ENCODE data around the gene ROR1. TPM values are rescaled to one million over a fixed set of nuclear protein-coding genes. Genes with fewer than 3 reads are reported as not detected.

The ROR1 gene
- total and polyA plus RNA-seq, 4 experiments from 2014 or later, result not detected

- Mint-ChIP-seq H3K36me3 (no peaks in the 10 kb centered on the region), H3K9me3 (peaks cover 0 to 3% (median 0%) of the 10 kb centered on the region in 8 donors), H3K4me3 (no peak overlapping the region), H3K27ac (no peak overlapping the region), H3K4me1 (peaks cover 10 to 20% (median 16%) of the 10 kb centered on the region in 4 donors), H3K27me3 (peaks cover 33 to 49% of the 10 kb centered on the region in 2 donors)
- Histone ChIP-seq H3K4me3 (ENCODE audit: low read length in 2 of 2) (no peak overlapping the region), H3K9me3 (ENCODE audit: control insufficient read depth in 1 of 2, low read length in 2 of 2) (no peaks in the 10 kb centered on the region), H3K27me3 (ENCODE audit: insufficient read depth, low read length) (peaks cover 3% of the 10 kb centered on the region), H3K27ac (ENCODE audit: low read depth, low read length) (no peak overlapping the region), H3K36me3 (ENCODE audit: insufficient read depth, low read length) (no peaks in the 10 kb centered on the region), H3K4me1 (ENCODE audit: insufficient read depth, low read length) (peaks cover 13% of the 10 kb centered on the region)
- DNase-seq, result no peak
- intact Hi-C loops (cut with micrococcal nuclease), result no loop called here
- ChIA-PET CTCF (ENCODE audit: partially characterized antibody) (no interaction called here), POLR2A (ENCODE audit: partially characterized antibody) (no interaction called here)
Observed at GRCh38 chr1:63777286-63777685, 3.5 kb downstream of the ROR1 start.

- Mint-ChIP-seq H3K27me3 (peaks cover 30 to 40% of the 10 kb centered on the region in 2 donors), H3K4me1 (peaks cover 6 to 15% (median 11%) of the 10 kb centered on the region in 4 donors), H3K4me3 (no peak overlapping the region), H3K9me3 (peaks cover 0 to under 1% (median 0%) of the 10 kb centered on the region in 8 donors), H3K27ac (no peak overlapping the region), H3K36me3 (no peaks in the 10 kb centered on the region)
- DNase-seq, result no peak
- no peak overlapping the region for H3K27ac ChIP-seq (ENCODE audit: low read depth, low read length)
- POLR2A ChIA-PET (ENCODE audit: partially characterized antibody), result no interaction called here
- peaks cover 3% of the 10 kb centered on the region for H3K27me3 ChIP-seq (ENCODE audit: insufficient read depth, low read length)
- CTCF ChIA-PET (ENCODE audit: partially characterized antibody), result interaction anchor here (1.0 kb wide), 1 partner anchor 8 kb away, joined by 3 read pairs; no protein-coding TSS in a partner anchor
- intact Hi-C loops (cut with micrococcal nuclease), result no loop called here
- H3K4me3 ChIP-seq (ENCODE audit: low read length in 2 of 2), result no peak overlapping the region
- no peaks in the 10 kb centered on the region for H3K9me3 ChIP-seq (ENCODE audit: control insufficient read depth in 1 of 2, low read length in 2 of 2)
- H3K36me3 ChIP-seq (ENCODE audit: insufficient read depth, low read length), result no peaks in the 10 kb centered on the region
- peaks cover 13% of the 10 kb centered on the region for H3K4me1 ChIP-seq (ENCODE audit: insufficient read depth, low read length)
Observed at GRCh38 chr1:63777965-63778880, 4.4 kb downstream of the ROR1 start.

GRCh38 chr1:63779338-63780211 lies 5.8 kb downstream of the ROR1 start:
- Histone ChIP-seq H3K4me1 (ENCODE audit: insufficient read depth, low read length) (peaks cover 8% of the 10 kb centered on the region), H3K36me3 (ENCODE audit: insufficient read depth, low read length) (no peaks in the 10 kb centered on the region), H3K27ac (ENCODE audit: low read depth, low read length) (no peak overlapping the region), H3K27me3 (ENCODE audit: insufficient read depth, low read length) (peaks cover 3% of the 10 kb centered on the region), H3K4me3 (ENCODE audit: low read length in 2 of 2) (no peak overlapping the region), H3K9me3 (ENCODE audit: control insufficient read depth in 1 of 2, low read length in 2 of 2) (no peaks in the 10 kb centered on the region)
- no peak for DNase-seq
- intact Hi-C loops (cut with micrococcal nuclease), result no loop called here
- CTCF ChIA-PET (ENCODE audit: partially characterized antibody), result no interaction called here
- Mint-ChIP-seq H3K27ac (no peak overlapping the region), H3K9me3 (no peaks in the 10 kb centered on the region), H3K27me3 (peaks cover 26 to 36% of the 10 kb centered on the region in 2 donors), H3K4me3 (no peak overlapping the region), H3K4me1 (peaks cover 3 to 9% (median 6%) of the 10 kb centered on the region in 4 donors), H3K36me3 (no peaks in the 10 kb centered on the region)
- POLR2A ChIA-PET (ENCODE audit: partially characterized antibody), result no interaction called here

- Mint-ChIP-seq H3K36me3 (no peaks in the 10 kb centered on the region), H3K9me3 (no peaks in the 10 kb centered on the region), H3K4me1 (peaks cover 0 to under 1% (median under 1%) of the 10 kb centered on the region in 4 donors), H3K4me3 (no peak overlapping the region), H3K27ac (peak overlapping the region in 1 of 7 donors; percentile 16), H3K27me3 (peaks cover 19 to 31% of the 10 kb centered on the region in 2 donors)
- Histone ChIP-seq H3K36me3 (ENCODE audit: insufficient read depth, low read length) (no peaks in the 10 kb centered on the region), H3K4me3 (ENCODE audit: low read length in 2 of 2) (no peak overlapping the region), H3K27ac (ENCODE audit: low read depth, low read length) (no peak overlapping the region), H3K4me1 (ENCODE audit: insufficient read depth, low read length) (no peaks in the 10 kb centered on the region), H3K27me3 (ENCODE audit: insufficient read depth, low read length) (no peaks in the 10 kb centered on the region), H3K9me3 (ENCODE audit: control insufficient read depth in 1 of 2, low read length in 2 of 2) (no peaks in the 10 kb centered on the region)
- intact Hi-C loops (cut with micrococcal nuclease), result no loop called here
- ChIA-PET POLR2A (ENCODE audit: partially characterized antibody) (no interaction called here), CTCF (ENCODE audit: partially characterized antibody) (no interaction called here)
- DNase-seq, result no peak
Observed at GRCh38 chr1:63780565-63780964, 6.7 kb downstream of the ROR1 start.

GRCh38 chr1:63782982-63783381 lies 9.2 kb downstream of the ROR1 start:
- H3K36me3 Mint-ChIP-seq, result no peaks in the 10 kb centered on the region
- Histone ChIP-seq H3K9me3 (ENCODE audit: control insufficient read depth in 1 of 2, low read length in 2 of 2) (no peaks in the 10 kb centered on the region), H3K36me3 (ENCODE audit: insufficient read depth, low read length) (no peaks in the 10 kb centered on the region), H3K4me3 (ENCODE audit: low read length in 2 of 2) (no peak overlapping the region), H3K27me3 (ENCODE audit: insufficient read depth, low read length) (no peaks in the 10 kb centered on the region), H3K4me1 (ENCODE audit: insufficient read depth, low read length) (no peaks in the 10 kb centered on the region), H3K27ac (ENCODE audit: low read depth, low read length) (no peak overlapping the region)
- H3K27me3 Mint-ChIP-seq, result peaks cover 5 to 9% of the 10 kb centered on the region in 2 donors
- intact Hi-C loops (cut with micrococcal nuclease), result no loop called here
- ChIA-PET CTCF (ENCODE audit: partially characterized antibody) (no interaction called here), POLR2A (ENCODE audit: partially characterized antibody) (no interaction called here)
- no peak overlapping the region for H3K4me3 Mint-ChIP-seq
- no peak for DNase-seq
- no peaks in the 10 kb centered on the region for H3K4me1 Mint-ChIP-seq
- H3K27ac Mint-ChIP-seq, result peak overlapping the region in 1 of 7 donors; percentile 53
- H3K9me3 Mint-ChIP-seq, result no peaks in the 10 kb centered on the region

- H3K4me3 ChIP-seq (ENCODE audit: low read length in 2 of 2), result no peak overlapping the region
- DNase-seq, result no peak
- no peak overlapping the region for H3K27ac ChIP-seq (ENCODE audit: low read depth, low read length)
- Mint-ChIP-seq H3K4me1 (no peaks in the 10 kb centered on the region), H3K36me3 (no peaks in the 10 kb centered on the region), H3K27me3 (peaks cover 4 to 8% of the 10 kb centered on the region in 2 donors), H3K9me3 (no peaks in the 10 kb centered on the region), H3K4me3 (no peak overlapping the region), H3K27ac (no peak overlapping the region)
- H3K4me1 ChIP-seq (ENCODE audit: insufficient read depth, low read length), result no peaks in the 10 kb centered on the region
- H3K36me3 ChIP-seq (ENCODE audit: insufficient read depth, low read length), result no peaks in the 10 kb centered on the region
- ChIA-PET CTCF (ENCODE audit: partially characterized antibody) (no interaction called here), POLR2A (ENCODE audit: partially characterized antibody) (no interaction called here)
- intact Hi-C loops (cut with micrococcal nuclease), result no loop called here
- H3K9me3 ChIP-seq (ENCODE audit: control insufficient read depth in 1 of 2, low read length in 2 of 2), result no peaks in the 10 kb centered on the region
- no peaks in the 10 kb centered on the region for H3K27me3 ChIP-seq (ENCODE audit: insufficient read depth, low read length)
Observed at GRCh38 chr1:63784083-63784482, 10.3 kb downstream of the ROR1 start.

Measured in CD4-positive, alpha-beta memory T cell (primary cell).